Thoracic aorta (tissue), 2 donors: Measurements from ENCODE around the gene PRR15L. TPM values are rescaled to one million over a fixed set of nuclear protein-coding genes. Genes with fewer than 3 reads are reported as not detected.

Source experiments
- ATAC-seq: fragments of 150-250 bp; one replicate; pipeline ENCODE4 v1.8.0; 2017; ENCODE audit warnings: low read depth; ENCODE audit not compliant: insufficient number of reproducible peaks, low FRiP score
- DNase-seq: peaks from one replicate; pipeline ENCODE4 v3.0.0-alpha.2; 2020; ENCODE audit warnings: low spot score
- H3K27ac ChIP-seq, 2 donors: fragments of 200-600 bp; sonication (generic); 1 replicate in 1 of 2; 2 replicates in 1 of 2; pipeline ENCODE4 v1.5.1; 2016; ENCODE audit warnings: mild to moderate bottlenecking in 2 of 2, moderate library complexity in 2 of 2
- H3K27me3 ChIP-seq: fragments of 200-600 bp; sonication (generic); replicated peaks from 2 replicates; pipeline ENCODE4 v1.6.0; 2016; ENCODE audit warnings: mild to moderate bottlenecking; ENCODE audit not compliant: insufficient read depth
- H3K36me3 ChIP-seq: fragments of 200-600 bp; sonication (generic); one replicate; pipeline ENCODE4 v1.5.1; 2016
- H3K4me1 ChIP-seq, 2 donors: fragments of 200-600 bp; sonication (generic); 1 replicate in 1 of 2; 2 replicates in 1 of 2; pipeline versions ENCODE4 v1.5.1 to v1.6.0; 2016; ENCODE audit warnings: low read depth in 2 of 2, mild to moderate bottlenecking in 1 of 2; ENCODE audit not compliant: control insufficient read depth in 1 of 2
- H3K4me3 ChIP-seq: fragments of 200-600 bp; sonication (generic); 2 replicates; pipeline ENCODE4 v1.5.1; 2016; ENCODE audit warnings: mild to moderate bottlenecking
- H3K9me3 ChIP-seq: fragments of 200-600 bp; sonication (generic); 2 replicates; pipeline ENCODE4 v1.5.1; 2016
- total RNA-seq, 2 donors: library from RNA; depleted of rRNA; stranded (reverse); fragments of >200 nt; gene quantifications; one replicate each; pipeline versions ENCODE4 v1.1.0 to v1.2.3, GENCODE V29; 2016
- TF ChIP-seq, protein P1 (sequence below): fragments of 200-600 bp; sonication (generic); IDR thresholded peaks from one replicate; pipeline ENCODE4 v1.5.1; 2019; ENCODE audit warnings: antibody characterized with exemption

PRR15L gene
- total RNA-seq, 2 donors from 2014 or later: 1.4 TPM; not detected in 1

DNA sequence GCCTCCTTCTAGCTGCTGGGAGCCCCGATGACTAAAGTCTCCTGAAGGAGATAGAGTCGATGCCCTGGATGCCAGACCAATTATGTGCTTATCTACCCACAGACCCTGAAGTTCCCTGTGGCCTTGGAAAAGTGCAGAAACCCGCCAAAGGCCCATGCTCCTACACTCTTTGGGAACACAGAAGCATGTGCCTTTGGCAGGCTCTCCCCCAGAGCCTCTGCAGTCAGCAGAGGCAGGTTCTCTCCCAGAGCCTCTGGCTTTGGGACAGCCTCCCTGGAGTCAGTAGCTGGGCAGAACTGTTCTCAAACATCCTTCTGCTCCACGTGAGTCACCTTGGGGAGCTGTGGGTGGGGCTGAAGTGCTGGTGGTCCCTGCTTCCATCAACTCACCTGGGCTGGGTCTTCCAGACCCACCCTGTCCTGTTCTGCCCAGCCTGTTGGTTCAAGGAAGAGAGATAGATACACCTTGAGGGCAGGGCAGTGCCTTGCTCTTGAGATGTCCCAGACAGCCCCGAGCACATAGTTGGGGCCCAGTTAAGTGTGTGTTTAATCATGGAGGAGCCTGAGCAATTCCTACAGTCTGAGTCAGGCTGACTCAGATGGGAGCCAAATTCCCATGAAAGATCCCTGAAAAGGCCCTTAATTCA is 10.0 kb upstream of the PRR15L start:
- Histone ChIP-seq H3K27me3 (no peaks in the 10 kb centered on the region), H3K4me1 (peaks cover 6 to 13% of the 10 kb centered on the region in 2 donors), H3K4me3 (no peak overlapping the region), H3K27ac (no peak overlapping the region), H3K36me3 (no peaks in the 10 kb centered on the region), H3K9me3 (no peaks in the 10 kb centered on the region)
- DNase-seq: no peak
- no peak for ATAC-seq
- TF ChIP-seq, protein P1, sequence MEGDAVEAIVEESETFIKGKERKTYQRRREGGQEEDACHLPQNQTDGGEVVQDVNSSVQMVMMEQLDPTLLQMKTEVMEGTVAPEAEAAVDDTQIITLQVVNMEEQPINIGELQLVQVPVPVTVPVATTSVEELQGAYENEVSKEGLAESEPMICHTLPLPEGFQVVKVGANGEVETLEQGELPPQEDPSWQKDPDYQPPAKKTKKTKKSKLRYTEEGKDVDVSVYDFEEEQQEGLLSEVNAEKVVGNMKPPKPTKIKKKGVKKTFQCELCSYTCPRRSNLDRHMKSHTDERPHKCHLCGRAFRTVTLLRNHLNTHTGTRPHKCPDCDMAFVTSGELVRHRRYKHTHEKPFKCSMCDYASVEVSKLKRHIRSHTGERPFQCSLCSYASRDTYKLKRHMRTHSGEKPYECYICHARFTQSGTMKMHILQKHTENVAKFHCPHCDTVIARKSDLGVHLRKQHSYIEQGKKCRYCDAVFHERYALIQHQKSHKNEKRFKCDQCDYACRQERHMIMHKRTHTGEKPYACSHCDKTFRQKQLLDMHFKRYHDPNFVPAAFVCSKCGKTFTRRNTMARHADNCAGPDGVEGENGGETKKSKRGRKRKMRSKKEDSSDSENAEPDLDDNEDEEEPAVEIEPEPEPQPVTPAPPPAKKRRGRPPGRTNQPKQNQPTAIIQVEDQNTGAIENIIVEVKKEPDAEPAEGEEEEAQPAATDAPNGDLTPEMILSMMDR: no peak

DNA sequence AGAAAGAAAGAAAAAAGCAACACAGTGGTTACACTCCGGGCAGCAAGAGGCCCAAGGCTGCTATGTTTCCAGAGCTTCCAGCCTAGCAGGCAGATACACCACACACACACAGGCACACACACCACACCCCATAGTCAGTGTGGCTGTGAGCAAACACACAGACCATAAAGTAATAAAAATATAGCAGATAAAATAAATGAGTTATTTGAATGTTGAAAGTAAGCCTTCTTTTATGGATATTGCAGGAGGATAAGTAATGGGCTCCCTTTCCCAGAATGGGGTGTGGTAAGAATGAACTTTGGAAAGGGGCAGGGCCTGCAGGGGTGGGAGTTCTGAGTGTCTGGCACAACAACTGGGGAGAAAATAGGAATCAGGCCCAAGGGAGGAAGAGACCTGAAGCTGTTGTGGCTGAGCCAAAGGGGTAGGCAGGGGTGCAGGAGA is 8.4 kb upstream of the PRR15L start:
- Histone ChIP-seq H3K36me3 (no peaks in the 10 kb centered on the region), H3K27me3 (no peaks in the 10 kb centered on the region), H3K27ac (no peak overlapping the region), H3K4me3 (no peak overlapping the region), H3K4me1 (no peaks in the 10 kb centered on the region), H3K9me3 (no peaks in the 10 kb centered on the region)
- TF ChIP-seq, protein P1: no peak
- no peak for DNase-seq
- ATAC-seq: no peak

DNA sequence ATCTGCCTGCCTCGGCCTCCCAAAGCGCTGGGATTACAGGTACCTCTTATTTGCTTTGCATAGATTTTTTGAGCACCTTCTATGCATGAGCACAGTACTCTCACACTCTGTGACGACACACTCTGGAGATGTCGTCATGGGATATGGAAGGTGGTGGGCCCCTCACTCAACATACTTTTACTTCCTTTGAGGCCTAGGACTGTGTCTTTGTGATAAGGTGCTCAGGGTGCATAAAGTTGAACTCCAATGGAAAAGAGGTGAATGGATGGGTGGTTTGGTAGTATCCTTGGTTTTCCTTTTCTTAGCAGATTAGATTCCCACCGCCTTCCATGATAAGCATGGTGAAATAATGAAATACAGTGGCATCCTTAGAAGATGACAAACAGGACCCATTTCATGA is 7.2 kb upstream of the PRR15L start:
- DNase-seq: no peak
- ATAC-seq: no peak
- TF ChIP-seq, protein P1: no peak

DNA sequence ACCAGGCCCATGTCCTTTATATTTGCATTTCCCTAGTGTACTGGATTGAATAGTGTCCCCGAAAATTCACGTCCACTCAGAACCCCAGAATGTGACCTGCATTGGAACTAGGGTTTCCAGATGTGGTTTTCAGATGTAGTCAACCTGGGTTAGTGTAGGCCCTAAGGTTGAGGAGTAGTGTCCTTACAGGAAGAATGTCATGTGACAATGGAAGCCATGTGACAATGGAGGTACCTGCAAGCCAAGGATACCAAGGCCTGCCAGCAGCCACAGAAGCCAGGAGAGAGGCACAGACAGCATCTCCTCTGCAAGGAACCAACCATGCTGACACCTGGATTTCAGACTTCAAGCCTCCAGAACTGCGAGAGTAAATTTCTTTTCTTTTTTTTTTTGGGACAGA is 5.2 kb upstream of the PRR15L start:
- no peak overlapping the region for H3K27ac ChIP-seq
- no peak for DNase-seq
- TF ChIP-seq, protein P1: no peak
- no peaks in the 10 kb centered on the region for H3K9me3 ChIP-seq
- no peak overlapping the region for H3K4me3 ChIP-seq
- ATAC-seq: no peak
- no peaks in the 10 kb centered on the region for H3K4me1 ChIP-seq
- H3K36me3 ChIP-seq: no peaks in the 10 kb centered on the region
- H3K27me3 ChIP-seq: no peaks in the 10 kb centered on the region

More for the DNA sequence above, 7.2 kb upstream of the PRR15L start:
- Histone ChIP-seq H3K9me3 (no peaks in the 10 kb centered on the region), H3K4me1 (no peaks in the 10 kb centered on the region), H3K27ac (no peak overlapping the region), H3K36me3 (no peaks in the 10 kb centered on the region), H3K27me3 (no peaks in the 10 kb centered on the region), H3K4me3 (no peak overlapping the region)

DNA sequence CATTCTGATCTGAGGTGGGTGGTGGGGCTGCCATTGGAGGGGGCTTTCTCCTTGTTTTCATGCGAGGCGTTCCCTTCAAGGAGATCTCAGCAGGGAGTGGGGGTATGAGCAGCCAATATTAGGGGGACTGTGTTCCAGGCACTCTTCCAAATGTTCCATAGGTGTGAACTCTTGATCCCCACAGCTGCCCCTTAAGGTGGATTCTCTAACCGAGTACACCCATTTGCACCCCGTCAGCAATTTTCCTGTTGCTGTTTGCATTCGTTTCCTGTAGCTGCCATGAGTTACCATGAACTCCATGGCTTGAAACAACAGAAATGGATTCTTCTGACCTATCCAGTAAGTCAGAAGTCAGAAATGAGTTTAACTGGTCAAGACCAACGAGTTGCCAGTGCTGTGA is 3.7 kb upstream of the PRR15L start:
- H3K27ac ChIP-seq: no peak overlapping the region
- TF ChIP-seq, protein P1: no peak
- no peak overlapping the region for H3K4me3 ChIP-seq
- ATAC-seq (no peak), DNase-seq (no peak)
- no peaks in the 10 kb centered on the region for H3K36me3 ChIP-seq
- no peaks in the 10 kb centered on the region for H3K27me3 ChIP-seq
- H3K4me1 ChIP-seq: no peaks in the 10 kb centered on the region
- H3K9me3 ChIP-seq: no peaks in the 10 kb centered on the region
